Large intestine (tissue), 3 donors: Measurements from ENCODE around the gene RPP30. TPM values are rescaled to one million over a fixed set of nuclear protein-coding genes. Genes with fewer than 3 reads are reported as not detected.

Experiments used
- DNase-seq, 2 donors: peaks; one replicate each; pipeline versions ENCODE4 v3.0.0 to v3.0.0-alpha.2; 2013
- H3K27ac ChIP-seq: one replicate; pipeline ENCODE4 v1.5.1; 2013; ENCODE audit warnings: low read length
- H3K27me3 ChIP-seq: 2 replicates; pipeline ENCODE4 v1.6.1; 2013; ENCODE audit warnings: low read length; ENCODE audit not compliant: control insufficient read depth, insufficient read depth
- H3K36me3 ChIP-seq: 2 replicates; pipeline ENCODE4 v1.6.1; 2013; ENCODE audit warnings: low read length; ENCODE audit not compliant: control insufficient read depth, insufficient read depth
- H3K4me1 ChIP-seq: one replicate; pipeline ENCODE4 v1.6.1; 2013; ENCODE audit warnings: low read length; ENCODE audit not compliant: control insufficient read depth, insufficient read depth
- H3K4me3 ChIP-seq: one replicate; pipeline ENCODE4 v1.5.1; 2013; ENCODE audit warnings: low read length
- H3K9me3 ChIP-seq: one replicate; pipeline ENCODE4 v1.6.1; 2013; ENCODE audit warnings: mild to moderate bottlenecking, low read depth, low read length, moderate library complexity; ENCODE audit not compliant: control insufficient read depth
- WGBS: methylation state at CpG from one replicate; pipeline ENCODE4 v1.1.5; 2013; ENCODE audit warnings: low lambda C conversion rate; ENCODE audit not compliant: insufficient coverage; 5-methylcytosine and 5-hydroxymethylcytosine counted together
- polyA plus RNA-seq: library from polyadenylated mRNA; unstranded; fragments of 120-200 nt; gene quantifications from one replicate; pipeline ENCODE4 v1.2.1, GENCODE V29; 2013

Gene RPP30
- polyA plus RNA-seq, 1 donor: 36.2 TPM

DNA sequence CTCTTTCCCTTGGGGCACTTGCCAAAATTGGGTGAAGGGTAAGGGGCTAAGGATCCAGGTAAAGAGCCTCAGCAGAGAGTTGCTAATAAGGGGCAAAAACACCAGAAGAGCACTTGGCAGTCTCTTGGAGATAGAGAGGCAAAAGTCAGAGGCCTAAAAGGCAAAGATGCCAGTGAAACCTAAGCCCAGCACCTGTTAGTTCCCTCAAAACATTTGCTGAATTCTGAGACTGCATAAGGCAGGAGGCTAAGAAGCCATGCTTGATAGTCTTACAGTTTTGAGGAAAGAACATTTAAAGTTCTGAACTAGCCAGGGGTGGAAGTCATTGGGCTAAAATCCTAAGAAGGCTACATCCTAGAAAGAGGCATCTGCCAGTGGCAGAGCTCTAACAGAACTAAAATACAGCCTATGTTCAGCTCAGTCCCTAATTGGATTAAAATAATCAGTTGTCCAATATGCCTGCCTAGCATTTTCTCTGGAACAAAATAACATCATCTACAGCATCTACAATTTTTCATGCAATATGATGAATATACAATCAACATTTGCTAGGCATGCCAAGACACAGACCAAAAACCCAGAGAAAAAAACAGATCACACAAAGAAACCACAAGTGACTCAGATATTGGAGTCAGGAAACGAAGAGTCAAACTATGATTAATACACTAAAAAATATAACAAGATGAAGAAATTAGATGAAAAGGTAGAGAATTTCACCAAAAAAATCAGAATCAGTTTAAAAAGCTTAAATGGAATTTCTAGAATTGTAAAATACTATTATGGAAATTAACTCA, 21.6 kb upstream of the RPP30 start:
- no peak for DNase-seq
- H3K36me3 ChIP-seq: no peaks in the 10 kb centered on the region
- H3K4me3 ChIP-seq: no peak overlapping the region
- no peaks in the 10 kb centered on the region for H3K9me3 ChIP-seq
- no peaks in the 10 kb centered on the region for H3K4me1 ChIP-seq
- 89% methylated on average over 1 of the region's 1 CpG for WGBS
- no peak overlapping the region for H3K27ac ChIP-seq
- peaks cover 14% of the 10 kb centered on the region for H3K27me3 ChIP-seq

DNA sequence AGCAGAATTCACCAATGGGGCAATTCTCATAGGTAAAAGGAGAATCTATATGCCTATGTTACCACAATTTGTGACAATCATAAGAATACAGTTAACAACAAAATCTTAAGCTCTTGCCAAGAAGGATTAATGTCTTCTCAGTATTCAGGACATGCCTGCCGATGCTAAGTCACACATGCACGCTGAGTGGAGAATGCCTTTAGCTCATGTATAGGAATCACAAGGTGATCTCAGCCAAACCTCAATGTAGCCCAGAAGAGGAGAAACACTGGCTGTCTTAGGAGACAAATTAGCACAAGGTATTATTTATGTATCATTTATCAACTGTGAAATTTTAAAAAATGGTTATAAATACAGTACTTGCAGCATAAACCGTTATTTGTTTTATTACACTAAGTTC, 16.6 kb upstream of the RPP30 start:
- H3K9me3 ChIP-seq: peaks cover 3% of the 10 kb centered on the region
- peaks cover 3% of the 10 kb centered on the region for H3K4me1 ChIP-seq
- no CpG with 5 or more reads among the region's 3 CpGs for WGBS
- no peak for DNase-seq
- no peak overlapping the region for H3K4me3 ChIP-seq
- no peaks in the 10 kb centered on the region for H3K36me3 ChIP-seq
- no peak overlapping the region for H3K27ac ChIP-seq
- peaks cover 47% of the 10 kb centered on the region for H3K27me3 ChIP-seq

DNA sequence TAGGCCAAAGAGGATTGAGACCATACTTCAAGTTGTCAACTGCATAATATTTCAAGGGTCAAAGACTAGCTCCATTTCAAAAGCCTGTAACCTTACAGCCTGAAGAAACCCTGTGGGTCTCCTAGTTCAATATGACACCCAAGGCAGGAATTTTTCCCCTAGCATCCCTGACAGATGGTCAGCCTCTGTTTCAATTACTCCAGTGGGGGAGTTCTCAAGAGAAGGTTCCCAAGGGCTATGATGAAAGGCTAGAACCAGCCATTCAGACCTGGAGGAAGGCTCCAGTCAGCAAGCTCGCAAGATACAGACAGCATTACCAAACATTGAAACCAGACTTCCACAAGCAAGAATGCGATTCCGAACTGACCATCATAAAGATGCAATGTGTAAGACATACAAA, 15.5 kb upstream of the RPP30 start:
- peaks cover 53% of the 10 kb centered on the region for H3K27me3 ChIP-seq
- no peak overlapping the region for H3K4me3 ChIP-seq
- H3K4me1 ChIP-seq: peaks cover 3% of the 10 kb centered on the region
- no peaks in the 10 kb centered on the region for H3K36me3 ChIP-seq
- WGBS: no CpG with 5 or more reads among the region's 3 CpGs
- H3K27ac ChIP-seq: no peak overlapping the region
- DNase-seq: no peak
- H3K9me3 ChIP-seq: peaks cover 3% of the 10 kb centered on the region

- Histone ChIP-seq H3K36me3 (no peaks in the 10 kb centered on the region), H3K27ac (no peak overlapping the region), H3K27me3 (peaks cover 55% of the 10 kb centered on the region), H3K4me1 (peaks cover 3% of the 10 kb centered on the region), H3K9me3 (peaks cover 3% of the 10 kb centered on the region), H3K4me3 (peak overlapping the region; percentile 30)
- WGBS: no CpG with 5 or more reads among the region's 59 CpGs
- DNase-seq: peak in 1 of 2 donors; percentile 20
Measured at GRCh38 chr10:90856964-90857634, 14.7 kb upstream of the RPP30 start.

GRCh38 chr10:90857635-90858460, 13.9 kb upstream of the RPP30 start, which contains the start of gene HTR7:
TSS of gene HTR7 (minus strand) at chr10:90858039. CDS start at chr10:90857671, 368 bp downstream.
- peaks cover 3% of the 10 kb centered on the region for H3K9me3 ChIP-seq
- peak; percentile 20 to 58 for DNase-seq
- H3K36me3 ChIP-seq: no peaks in the 10 kb centered on the region
- H3K4me1 ChIP-seq: peaks cover 3% of the 10 kb centered on the region
- H3K4me3 ChIP-seq: peak within 1 kb of the TSS; percentile 49
- H3K27me3 ChIP-seq: peaks cover 58% of the 10 kb centered on the region
- WGBS: 20% methylated on average over 1 of the region's 104 CpGs
- H3K27ac ChIP-seq: peak within 1 kb of the TSS; percentile 15

DNA sequence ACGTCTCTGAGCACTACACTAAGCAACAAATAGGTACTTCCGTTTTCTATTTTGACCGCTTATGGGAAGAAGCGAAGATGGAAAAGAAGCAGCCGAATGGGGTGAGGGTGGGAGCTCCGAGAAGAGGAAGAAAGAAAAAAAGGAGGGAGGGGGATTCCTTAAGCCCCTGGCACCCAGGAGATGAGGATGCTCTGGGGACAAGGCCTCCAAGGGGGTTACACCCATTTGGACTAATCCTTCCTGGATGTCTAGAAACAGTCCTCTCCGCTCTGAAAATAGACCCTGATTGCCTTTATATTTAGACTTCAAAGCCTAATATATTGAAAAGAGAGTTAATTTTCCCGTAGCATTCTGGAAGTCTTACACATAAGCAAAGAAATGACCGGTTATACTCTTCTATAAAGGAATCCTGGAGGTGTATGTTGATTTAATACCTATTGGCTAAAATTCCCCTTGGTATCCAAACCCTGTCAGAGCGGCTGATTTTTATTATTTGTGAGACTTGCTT, 13.3 kb upstream of the RPP30 start:
- Histone ChIP-seq H3K27ac (peak overlapping the region; percentile 15), H3K36me3 (no peaks in the 10 kb centered on the region), H3K4me1 (peaks cover 3% of the 10 kb centered on the region), H3K27me3 (peaks cover 62% of the 10 kb centered on the region), H3K9me3 (peaks cover 3% of the 10 kb centered on the region), H3K4me3 (peak overlapping the region; percentile 49)
- 41% methylated on average over 5 of the region's 10 CpGs for WGBS
- DNase-seq: no peak

GRCh38 chr10:90859321-90859751, 12.4 kb upstream of the RPP30 start:
- peaks cover 3% of the 10 kb centered on the region for H3K9me3 ChIP-seq
- no peak overlapping the region for H3K4me3 ChIP-seq
- no peak for DNase-seq
- no CpG with 5 or more reads among the region's 5 CpGs for WGBS
- H3K4me1 ChIP-seq: peaks cover 3% of the 10 kb centered on the region
- no peaks in the 10 kb centered on the region for H3K36me3 ChIP-seq
- H3K27me3 ChIP-seq: peaks cover 58% of the 10 kb centered on the region
- no peak overlapping the region for H3K27ac ChIP-seq

DNA sequence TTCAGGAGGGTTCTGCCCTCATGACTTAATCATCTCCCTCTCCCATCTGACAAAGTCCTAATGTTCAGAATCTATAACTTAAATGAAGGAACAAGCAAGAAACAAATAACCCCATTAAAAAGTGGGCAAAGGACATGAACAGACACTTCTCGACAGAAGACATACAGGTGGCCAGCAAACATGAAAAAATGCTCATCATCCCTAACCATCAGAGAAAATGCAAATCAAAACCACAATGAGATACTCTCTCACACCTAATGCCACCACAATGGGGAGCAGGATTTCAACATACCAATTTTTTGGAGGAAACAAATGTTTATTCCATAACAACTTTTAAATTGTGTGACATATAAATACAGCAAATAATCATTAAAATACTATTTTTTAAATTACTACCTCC, 11.0 kb upstream of the RPP30 start:
- no peak for DNase-seq
- H3K4me1 ChIP-seq: peaks cover 3% of the 10 kb centered on the region
- 100% methylated on average over 1 of the region's 1 CpG for WGBS
- no peak overlapping the region for H3K27ac ChIP-seq
- H3K9me3 ChIP-seq: peaks cover 3% of the 10 kb centered on the region
- peaks cover 51% of the 10 kb centered on the region for H3K27me3 ChIP-seq
- no peak overlapping the region for H3K4me3 ChIP-seq
- H3K36me3 ChIP-seq: no peaks in the 10 kb centered on the region

- peaks cover 49% of the 10 kb centered on the region for H3K27me3 ChIP-seq
- no peak overlapping the region for H3K27ac ChIP-seq
- H3K4me1 ChIP-seq: no peaks in the 10 kb centered on the region
- H3K9me3 ChIP-seq: no peaks in the 10 kb centered on the region
- H3K4me3 ChIP-seq: no peak overlapping the region
- no peak for DNase-seq
- H3K36me3 ChIP-seq: no peaks in the 10 kb centered on the region
- 60% methylated on average over 1 of the region's 2 CpGs for WGBS
Measured at GRCh38 chr10:90862908-90863514, 8.8 kb upstream of the RPP30 start.

DNA sequence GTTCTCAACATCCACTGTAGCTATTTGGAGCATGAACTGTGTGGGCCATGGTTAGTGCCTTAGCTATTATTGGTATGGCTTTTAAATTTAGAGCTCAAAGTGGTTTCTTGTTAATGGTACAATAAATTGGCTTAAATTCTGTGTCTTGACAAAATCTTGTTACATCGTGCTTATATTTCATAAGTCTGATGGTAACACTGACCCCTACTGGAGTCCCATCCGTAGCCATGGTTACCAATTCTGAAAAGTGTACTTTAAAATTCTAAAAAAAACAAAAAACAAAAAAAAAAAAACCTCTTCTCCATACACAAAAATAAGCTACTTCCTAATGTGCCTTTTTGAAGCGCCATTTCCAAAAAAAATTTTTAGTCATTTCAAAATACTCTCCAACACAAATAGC, 6.4 kb upstream of the RPP30 start:
- Histone ChIP-seq H3K9me3 (no peaks in the 10 kb centered on the region), H3K4me3 (no peak overlapping the region), H3K27ac (no peak overlapping the region), H3K4me1 (no peaks in the 10 kb centered on the region), H3K27me3 (peaks cover 46% of the 10 kb centered on the region), H3K36me3 (no peaks in the 10 kb centered on the region)
- DNase-seq: no peak
- WGBS: 60% methylated on average over 3 of the region's 3 CpGs
